GM19099 (cell line): ENCODE measurements around the gene CAPN12.

Experiments used
- POLR2A ChIP-seq: IDR thresholded peaks from 3 replicates; pipeline ENCODE4 v1.6.1; 2011; ENCODE audit warnings: low read depth; ENCODE audit not compliant: insufficient read length; ENCODE audit errors: extremely low read depth

Gene CAPN12

DNA sequence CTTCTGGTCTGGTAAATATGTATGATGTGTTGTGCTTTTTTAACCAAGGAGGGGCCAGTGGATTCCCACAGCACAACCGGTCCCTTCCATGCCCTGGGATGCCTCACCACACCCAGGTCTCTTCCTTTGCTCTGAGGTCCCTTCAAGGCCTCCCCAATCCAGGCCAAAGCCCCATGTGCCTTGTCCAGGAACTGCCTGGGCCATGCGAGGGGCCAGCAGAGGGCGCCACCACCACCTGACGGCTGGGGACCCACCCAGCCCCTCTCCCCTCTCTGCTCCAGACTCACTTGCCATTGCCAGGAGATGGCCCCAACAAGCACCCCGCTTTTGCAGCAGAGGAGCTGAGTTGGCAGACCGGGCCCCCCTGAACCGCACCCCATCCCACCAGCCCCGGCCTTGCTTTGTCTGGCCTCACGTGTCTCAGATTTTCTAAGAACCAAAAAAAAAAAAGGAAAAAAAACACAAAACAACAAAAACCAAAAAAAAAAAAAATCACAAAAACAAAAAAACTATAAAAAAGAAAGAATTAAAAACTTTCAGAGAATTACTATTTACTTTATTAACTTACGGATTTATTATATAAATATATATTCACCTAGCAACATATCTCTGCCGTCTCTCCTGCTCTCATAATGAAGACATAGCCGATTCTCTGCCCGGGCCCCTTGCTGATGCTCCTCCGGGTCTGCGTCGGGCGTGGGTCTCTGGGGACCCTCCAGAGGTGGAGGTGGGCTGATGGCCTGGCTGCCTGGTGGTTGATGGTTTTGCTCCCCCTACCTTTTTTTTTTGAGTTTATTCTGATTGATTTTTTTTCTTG lies 14.4 kb downstream of the CAPN12 start:
- TF ChIP-seq POLR2A = no peak

DNA sequence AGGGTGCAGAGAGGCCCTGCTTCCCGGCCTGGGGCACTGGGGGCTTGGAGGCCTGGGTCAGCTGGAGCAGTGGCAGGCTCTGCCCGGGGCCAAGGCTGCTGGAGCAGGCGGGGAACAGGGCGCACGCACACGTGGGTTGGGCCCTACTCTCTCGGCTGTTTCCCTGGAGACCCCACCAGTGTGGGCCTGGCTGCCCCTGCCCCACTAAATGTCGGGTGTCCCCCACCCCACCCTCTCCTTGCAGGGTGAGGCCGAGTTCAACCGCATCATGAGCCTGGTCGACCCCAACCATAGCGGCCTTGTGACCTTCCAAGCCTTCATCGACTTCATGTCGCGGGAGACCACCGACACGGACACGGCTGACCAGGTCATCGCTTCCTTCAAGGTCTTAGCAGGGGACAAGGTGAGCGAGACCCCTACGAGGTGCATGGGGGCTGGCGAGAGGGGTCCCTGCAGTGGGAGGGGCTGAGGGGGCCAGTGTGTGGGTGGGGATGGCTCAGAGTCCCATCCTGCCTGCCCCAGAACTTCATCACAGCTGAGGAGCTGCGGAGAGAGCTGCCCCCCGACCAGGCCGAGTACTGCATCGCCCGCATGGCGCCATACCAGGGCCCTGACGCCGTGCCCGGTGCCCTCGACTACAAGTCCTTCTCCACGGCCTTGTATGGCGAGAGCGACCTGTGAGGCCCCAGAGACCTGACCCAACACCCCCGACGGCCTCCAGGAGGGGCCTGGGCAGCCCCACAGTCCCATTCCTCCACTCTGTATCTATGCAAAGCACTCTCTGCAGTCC lies 15.3 kb downstream of the CAPN12 start:
- no peak for TF ChIP-seq POLR2A

DNA sequence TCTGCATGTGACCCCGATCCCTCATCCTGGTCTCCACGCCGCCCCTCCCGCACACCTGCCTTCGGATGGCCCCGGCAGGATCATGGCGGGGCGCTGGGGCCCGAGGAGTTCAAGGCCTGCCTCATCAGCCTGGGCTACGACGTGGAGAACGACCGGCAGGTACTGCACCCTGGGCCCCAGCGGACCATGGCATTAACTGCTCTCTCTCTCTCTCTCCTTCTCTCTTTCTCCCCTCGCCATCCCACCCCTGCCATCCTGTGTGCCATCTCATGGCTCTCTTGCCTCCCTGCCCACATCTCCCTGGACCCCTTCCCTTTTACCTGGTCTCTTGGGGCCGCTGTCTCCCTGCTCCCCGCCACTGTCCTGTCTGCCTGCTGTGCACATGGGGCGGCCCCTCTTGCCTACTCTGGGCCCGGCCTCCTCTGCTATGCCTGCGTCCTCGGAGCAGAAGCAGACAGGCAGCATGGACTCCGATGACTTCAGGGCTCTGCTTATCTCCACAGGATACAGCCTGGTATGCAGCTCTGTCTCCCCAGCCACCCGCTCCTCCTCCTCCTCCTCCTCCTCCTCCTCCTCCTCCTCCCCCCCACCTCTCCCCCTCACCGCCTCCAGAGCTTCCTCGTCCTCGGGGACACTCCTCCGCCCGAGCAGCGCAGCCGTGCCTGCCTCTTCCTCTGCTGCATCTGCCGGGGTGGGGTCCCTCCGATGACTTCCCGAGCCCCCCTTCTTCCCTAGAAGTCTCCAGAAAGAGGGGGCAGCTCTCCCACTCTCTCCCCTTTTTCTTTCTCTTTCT lies 16.2 kb downstream of the CAPN12 start:
- TF ChIP-seq POLR2A = no peak

DNA sequence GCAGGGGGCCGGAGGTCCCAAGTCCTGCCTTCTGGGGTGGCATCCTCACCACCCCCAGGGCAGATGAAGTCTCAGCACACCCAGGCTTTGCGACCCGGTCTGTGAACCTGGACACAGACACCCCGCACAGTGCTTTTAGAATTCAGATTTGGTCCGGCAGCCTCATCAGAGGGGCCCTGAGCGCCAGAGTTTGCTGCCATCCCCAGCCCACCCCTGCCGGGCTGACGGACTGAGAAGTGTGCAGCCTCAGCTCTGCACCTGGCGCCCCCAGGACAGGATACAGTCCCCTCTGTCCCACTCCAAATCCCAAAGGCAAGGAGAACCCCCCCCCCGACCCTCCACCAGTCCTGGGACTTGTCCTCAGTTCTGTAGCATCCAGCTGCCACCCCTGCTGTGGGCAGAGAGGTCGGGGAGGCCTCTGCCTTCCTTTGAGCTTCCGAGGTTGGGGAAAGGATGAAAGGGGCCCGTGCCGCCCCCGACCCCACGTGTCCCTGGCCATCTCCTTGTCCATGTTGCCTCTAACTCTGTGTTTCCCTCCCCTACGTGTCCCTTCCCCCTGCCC lies 16.9 kb downstream of the CAPN12 start:
- no peak for TF ChIP-seq POLR2A

DNA sequence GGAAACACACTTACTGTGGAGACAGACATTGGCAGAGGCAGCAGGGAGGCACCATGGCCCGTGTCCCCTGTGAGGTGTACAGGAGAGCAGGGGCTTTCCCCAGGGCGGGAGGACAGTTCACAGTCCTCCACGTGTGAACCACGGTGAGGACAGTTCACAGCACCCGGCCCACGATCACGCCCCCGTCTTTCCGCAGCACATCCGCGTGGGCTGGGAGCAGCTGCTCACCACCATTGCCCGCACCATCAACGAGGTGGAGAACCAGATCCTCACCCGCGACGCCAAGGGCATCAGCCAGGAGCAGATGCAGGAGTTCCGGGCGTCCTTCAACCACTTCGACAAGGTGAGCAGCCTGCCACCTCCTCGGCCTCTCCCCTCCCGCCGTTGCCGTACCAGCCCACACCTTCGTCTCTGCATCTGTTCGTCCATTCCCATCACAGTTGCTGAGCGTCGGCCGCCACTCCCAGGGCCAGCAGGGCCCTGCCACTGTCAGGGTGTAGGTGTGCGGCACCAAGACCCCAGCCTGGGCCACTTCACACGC lies 17.4 kb downstream of the CAPN12 start:
- no peak for TF ChIP-seq POLR2A

DNA sequence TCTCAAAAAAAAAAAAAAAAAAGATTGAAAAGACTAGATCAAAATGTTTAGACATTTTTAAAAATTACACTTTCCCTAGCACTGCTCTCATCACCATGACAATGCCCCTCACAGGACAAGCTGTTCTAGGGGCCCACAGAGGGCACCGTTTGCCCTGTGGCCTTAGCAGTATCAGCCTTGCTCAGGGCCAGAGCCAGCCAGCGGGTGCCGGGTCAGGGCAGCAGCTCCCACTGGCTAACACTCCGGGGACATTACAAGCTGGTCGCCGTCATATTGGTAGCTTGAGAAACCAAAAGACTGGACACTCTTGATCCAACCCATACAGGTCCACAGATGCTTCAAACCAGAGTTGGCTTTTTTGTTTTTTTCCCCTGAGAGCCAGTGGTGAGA lies 18.0 kb downstream of the CAPN12 start:
- no peak for TF ChIP-seq POLR2A

DNA sequence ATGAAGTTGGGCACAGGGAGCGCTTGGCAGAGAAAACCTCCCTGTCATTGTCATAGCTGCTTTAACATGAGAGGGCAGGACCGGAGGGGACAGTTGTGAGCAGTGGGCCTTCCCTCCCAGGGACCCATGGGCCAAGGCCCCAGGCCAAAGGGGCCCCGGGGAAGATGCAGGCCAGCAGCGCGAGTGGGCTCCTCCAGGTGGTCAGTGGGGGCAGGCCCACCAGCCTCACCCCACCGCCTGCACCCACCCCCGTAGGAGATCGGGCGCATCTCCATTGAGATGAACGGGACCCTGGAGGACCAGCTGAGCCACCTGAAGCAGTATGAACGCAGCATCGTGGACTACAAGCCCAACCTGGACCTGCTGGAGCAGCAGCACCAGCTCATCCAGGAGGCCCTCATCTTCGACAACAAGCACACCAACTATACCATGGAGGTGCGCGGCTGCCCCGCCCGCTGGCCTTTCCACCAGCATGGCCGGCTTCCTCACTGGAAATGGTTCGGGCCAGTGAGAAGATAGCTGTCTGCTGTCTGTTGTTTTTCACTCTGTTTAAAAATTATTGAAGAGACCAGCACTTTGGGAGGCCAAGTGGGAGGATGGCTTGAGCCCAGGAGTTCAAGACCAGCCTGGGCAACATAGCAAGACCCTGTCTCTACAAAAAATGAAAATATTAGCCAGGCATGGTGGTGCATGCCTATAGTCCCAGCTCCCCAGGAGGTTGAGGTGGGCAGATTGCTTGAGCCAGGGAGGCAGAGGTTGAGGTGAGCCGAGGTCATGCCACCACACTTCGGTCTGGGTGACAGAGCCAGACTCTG lies 18.6 kb downstream of the CAPN12 start:
- no peak for TF ChIP-seq POLR2A

DNA sequence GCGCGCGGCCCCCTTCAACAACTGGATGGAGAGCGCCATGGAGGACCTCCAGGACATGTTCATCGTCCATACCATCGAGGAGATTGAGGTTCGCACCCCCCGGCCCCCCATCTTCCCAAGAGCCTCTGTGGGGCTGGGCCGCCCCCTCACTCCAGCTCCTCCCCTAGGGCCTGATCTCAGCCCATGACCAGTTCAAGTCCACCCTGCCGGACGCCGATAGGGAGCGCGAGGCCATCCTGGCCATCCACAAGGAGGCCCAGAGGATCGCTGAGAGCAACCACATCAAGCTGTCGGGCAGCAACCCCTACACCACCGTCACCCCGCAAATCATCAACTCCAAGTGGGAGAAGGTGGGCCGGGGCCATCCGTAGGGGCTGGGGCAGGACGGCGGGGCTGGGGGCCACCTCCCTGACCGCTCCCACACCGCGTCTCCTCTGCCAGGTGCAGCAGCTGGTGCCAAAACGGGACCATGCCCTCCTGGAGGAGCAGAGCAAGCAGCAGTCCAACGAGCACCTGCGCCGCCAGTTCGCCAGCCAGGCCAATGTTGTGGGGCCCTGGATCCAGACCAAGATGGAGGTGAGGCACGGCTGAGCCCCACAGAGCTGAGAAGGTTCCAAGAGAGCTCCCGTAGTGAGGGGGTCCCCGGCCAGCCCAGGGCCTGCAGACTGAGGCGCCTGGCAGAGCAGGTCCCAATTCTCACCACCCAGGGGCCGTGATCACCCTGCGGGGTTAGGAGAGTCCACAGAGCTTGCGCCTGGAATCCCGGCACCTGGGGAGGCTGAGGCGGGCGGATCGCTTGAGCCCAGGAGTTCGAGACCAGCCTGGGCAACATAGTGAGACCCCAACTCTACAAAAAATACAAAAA lies 20.1 kb downstream of the CAPN12 start:
- no peak for TF ChIP-seq POLR2A

DNA sequence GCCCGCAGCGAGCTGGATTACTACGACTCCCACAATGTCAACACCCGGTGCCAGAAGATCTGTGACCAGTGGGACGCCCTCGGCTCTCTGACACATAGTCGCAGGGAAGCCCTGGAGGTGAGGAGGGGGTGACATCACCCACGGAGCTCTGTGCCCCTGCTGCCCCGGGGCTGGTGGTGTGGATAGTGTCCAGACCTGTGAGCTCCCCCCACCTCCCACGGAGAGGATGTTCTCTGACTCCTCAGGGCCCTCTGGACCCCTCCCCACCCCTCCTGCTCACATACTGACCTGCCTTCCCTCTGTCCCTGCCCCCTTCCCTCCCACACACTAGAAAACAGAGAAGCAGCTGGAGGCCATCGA lies 20.7 kb downstream of the CAPN12 start:
- no peak for TF ChIP-seq POLR2A

DNA sequence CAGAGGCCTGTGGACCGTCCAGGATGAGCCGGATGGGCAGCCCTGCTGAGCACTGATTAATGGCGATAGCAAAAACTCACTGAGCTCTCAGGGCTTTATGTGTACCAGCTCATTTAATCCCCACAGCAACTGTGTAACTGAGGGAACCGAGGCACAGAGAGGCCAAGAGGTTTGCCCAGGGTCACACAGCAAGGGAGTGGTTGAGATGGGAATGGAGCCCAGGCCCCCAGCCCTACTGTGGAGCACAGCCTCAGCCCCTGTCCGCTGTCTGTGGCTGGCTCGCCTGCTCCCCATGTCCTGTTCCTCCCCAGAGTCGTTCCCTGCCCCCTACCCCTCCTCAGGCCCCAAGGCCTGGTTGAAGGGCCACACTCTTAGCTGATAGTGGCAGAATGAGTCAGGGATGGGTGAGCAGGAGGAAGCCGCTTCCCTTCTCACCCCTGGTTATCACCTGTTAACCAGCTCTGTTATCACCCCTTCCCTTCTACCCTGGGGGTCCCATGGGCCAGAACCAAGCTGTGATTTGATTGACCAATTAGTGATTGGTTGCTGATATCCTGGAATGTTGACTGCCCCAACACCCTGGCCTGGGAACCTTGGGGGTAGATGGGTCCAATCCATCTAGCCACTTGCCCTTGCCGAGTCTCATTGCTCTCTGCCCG lies 21.2 kb downstream of the CAPN12 start:
- TF ChIP-seq POLR2A = no peak

DNA sequence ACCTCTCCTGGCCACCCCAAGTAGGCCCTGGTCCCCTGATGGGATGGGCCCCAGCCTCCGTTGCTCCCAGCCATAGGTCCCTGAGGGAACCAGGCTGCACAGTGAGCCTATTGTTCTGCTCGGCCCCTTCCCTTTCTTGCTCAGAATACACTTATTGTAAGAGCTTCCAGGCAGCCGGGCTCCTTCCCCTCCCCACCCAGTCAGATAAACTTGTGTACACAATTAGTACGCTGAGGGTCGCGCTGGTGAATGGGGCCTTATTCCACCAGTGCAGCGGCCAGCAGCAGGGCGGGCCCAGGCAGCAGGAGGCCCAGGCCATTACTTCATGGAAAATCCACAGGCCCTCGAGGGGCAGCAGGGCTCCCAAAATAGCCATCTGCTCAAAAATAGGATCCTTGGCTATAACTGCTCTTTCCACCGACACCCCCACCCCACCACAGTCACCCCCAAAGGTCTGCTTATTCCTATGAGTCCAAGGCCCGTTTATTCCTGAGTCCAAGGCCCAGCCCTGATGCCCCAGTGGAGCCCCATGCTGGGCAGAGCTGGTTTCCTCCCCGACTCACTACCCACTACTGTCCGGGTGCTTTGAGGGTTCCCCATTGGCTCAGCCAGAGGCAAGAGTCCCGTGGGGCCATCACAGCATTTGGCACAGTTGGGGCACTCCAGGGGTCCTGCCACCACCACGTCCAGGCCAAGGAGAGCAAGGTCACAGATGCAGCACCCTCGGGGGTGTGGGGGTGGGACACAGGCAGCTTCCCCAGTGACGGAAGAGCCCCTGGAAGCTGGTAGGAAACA lies 22.1 kb downstream of the CAPN12 start:
- TF ChIP-seq POLR2A = no peak

DNA sequence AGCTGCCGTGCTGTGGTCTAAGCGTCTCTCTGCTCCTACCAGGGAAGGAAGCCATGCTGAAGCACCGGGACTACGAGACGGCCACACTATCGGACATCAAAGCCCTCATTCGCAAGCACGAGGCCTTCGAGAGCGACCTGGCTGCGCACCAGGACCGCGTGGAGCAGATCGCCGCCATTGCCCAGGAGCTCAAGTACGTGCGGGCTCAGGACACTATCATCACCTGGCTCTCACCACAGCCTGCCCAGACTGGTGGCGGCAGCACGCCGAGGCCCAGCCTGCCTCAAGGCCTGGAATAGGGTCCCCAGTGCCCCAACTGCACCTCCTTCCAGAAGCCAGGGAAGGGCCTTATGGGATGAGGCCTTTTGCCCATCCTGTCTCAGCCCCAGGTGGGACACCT lies 22.8 kb downstream of the CAPN12 start:
- no peak for TF ChIP-seq POLR2A
